Cardiac fibroblast (primary cell): ENCODE measurements around the gene ADGB.
A peak's percentile ranks its signal among the peaks of the same experiment; 100 is the strongest.
"Not testable (repeated sequence)": the region's sequence is repeated elsewhere in the genome, so short reads cannot be mapped to it uniquely, and the experiment has no call there.

Experiments
- DNase-seq, 2 donors: peaks; one replicate each; pipeline versions ENCODE4 v3.0.0 to v3.0.0-alpha.2; 2010; ENCODE audit warnings: low read depth in 2 of 2
- H3K4me3 ChIP-seq, 2 donors: replicated peaks in 1 of 2; 1 replicate in 1 of 2; 2 replicates in 1 of 2; pipeline ENCODE4 v1.5.1; 2011; ENCODE audit warnings: low read depth in 2 of 2, low read length in 2 of 2, mild to moderate bottlenecking in 2 of 2, moderate library complexity in 1 of 2
- CTCF ChIP-seq: IDR thresholded peaks from one replicate; pipeline ENCODE4 v1.5.1; 2011; ENCODE audit warnings: low read depth, mild to moderate bottlenecking, low read length, inconsistent platforms

Gene ADGB

GRCh38 chr6:146598772-146599405, at the start of gene ADGB:
ADGB (plus strand) TSS chr6:146598972; CDS start chr6:146599041, 69 bp downstream.
- TF ChIP-seq CTCF = no peak
- DNase-seq = peak; percentile 53 to 69
- H3K4me3 ChIP-seq = peak within 1 kb of the TSS; percentile 46 to 53

GRCh38 chr6:146550911-146551310, 47.9 kb upstream of the ADGB start:
- peak; percentile 50 to 55 for DNase-seq
- no peak for TF ChIP-seq CTCF
- no peak overlapping the region for H3K4me3 ChIP-seq

- no peak for TF ChIP-seq CTCF
- H3K4me3 ChIP-seq = no peak overlapping the region
- no peak for DNase-seq
Measured at GRCh38 chr6:146551545-146551944, 47.2 kb upstream of the ADGB start.

- no peak for DNase-seq
- TF ChIP-seq CTCF = no peak
Measured at GRCh38 chr6:146553377-146554135, 45.2 kb upstream of the ADGB start.

GRCh38 chr6:146560607-146561006, 38.2 kb upstream of the ADGB start:
- H3K4me3 ChIP-seq = no peak overlapping the region
- no peak for TF ChIP-seq CTCF
- DNase-seq = no peak

More at GRCh38 chr6:146553377-146554135, 45.2 kb upstream of the ADGB start:
- no peak overlapping the region for H3K4me3 ChIP-seq

GRCh38 chr6:146566661-146567060, 32.1 kb upstream of the ADGB start:
- not testable (repeated sequence) for DNase-seq, H3K4me3 ChIP-seq

- not testable (repeated sequence) for DNase-seq
Measured at GRCh38 chr6:146568619-146569018, 30.2 kb upstream of the ADGB start.

More at GRCh38 chr6:146568619-146569018, 30.2 kb upstream of the ADGB start:
- not testable (repeated sequence) for H3K4me3 ChIP-seq
